Skin of body (tissue), 2 donors: ENCODE measurements around the gene NUDT4. TPM values are rescaled to one million over a fixed set of nuclear protein-coding genes. Genes with fewer than 3 reads are reported as not detected.

ENCODE experiments used
- DNase-seq: peaks from one replicate; lab custom pipeline; 2025; lab: John Stamatoyannopoulos, UW
- total RNA-seq: library from RNA; depleted of rRNA; stranded (reverse); fragments of >200 nt; gene quantifications from one replicate; pipeline ENCODE4 v1.2.3, GENCODE V29; 2014

Gene NUDT4
- 54.1 TPM for total RNA-seq

DNA sequence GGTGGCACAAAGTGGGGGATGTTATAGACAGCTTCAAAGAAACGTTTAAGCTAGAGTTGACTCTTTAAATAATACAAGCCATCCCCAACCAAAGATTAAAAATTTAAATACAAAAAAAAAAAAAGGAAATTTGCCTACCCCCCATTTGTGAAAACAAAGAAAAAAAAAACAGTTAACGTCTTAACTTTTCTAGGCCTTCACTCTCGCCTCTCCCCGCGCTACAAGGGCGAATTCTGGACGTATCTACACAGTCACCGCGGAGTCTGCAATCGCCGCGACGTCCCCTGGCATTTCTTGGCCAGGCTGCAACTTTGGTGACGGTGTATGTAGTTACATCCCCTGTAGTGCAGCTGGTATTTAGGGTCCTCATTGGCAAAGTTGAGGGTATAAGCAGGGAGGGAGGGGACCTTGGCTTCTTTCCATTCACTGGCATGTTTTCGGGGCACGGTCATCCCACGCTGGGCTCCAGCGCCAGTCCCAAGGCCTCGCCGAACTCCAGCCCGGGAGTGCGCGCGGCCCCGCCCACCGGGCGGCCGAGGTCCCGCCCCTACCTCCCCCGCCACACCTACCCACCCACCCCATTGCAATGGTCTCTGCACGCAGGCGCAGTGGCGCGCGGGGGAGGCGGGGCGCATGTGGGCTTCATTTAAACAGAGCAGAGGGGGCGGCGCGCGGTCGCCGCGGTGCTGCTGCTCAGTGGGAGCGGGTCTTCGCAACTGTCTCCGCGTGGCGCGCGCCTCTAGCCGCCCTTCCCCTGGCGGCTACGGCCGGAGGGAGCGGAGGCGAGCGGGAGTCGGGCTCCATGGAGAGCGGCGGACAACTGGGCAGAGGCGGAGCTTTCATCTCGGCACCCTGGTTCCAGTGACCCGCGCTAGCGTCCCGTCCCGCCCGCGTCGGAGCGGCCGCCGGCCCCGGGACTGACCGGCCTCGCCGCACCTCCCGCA is at the start of gene NUDT4:
NUDT4 (plus strand) TSS at position 674 of the 944 bp plus-strand sequence. CDS start 398 bp downstream, outside the sequence.
- peak; percentile 93 for DNase-seq

DNA sequence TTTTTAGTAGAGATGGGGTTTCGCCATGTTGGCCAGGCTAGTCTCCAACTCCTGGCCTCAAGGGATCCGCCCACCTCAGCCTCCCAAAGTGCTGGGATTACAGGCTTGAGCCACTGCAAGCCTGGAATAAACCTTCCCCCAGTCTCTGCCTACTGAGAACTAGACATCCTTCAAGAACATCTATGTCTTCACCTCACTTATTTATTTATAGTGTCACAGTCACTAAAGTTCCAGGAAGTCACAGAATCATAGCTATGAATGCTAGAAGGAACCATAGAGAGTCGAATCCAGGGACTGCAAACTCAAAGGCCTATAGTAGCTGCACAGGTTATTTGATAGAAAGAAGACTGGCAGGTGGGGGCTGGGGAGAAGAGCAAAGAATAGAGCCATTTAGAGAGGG is 44.7 kb upstream of the NUDT4 start:
- DNase-seq = no peak

DNA sequence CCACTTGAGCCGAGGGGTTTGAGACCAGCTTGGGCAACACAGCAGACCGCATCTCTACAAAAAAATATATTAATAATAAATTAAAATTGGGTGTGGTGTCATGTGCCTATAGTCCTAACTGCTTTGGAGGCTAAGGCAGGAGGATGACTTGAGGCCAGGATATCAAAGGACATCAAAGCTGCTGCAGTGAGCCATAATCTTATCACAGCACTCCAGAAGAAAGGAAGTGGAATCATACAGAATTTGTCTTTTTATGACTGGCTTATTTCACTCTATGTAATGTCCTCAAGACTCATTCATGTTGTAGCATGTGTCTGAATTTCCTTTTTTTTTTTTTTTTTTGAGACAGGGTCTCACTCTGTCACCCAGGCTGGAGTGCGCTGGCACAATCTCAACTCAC is 43.9 kb upstream of the NUDT4 start:
- DNase-seq = no peak

DNA sequence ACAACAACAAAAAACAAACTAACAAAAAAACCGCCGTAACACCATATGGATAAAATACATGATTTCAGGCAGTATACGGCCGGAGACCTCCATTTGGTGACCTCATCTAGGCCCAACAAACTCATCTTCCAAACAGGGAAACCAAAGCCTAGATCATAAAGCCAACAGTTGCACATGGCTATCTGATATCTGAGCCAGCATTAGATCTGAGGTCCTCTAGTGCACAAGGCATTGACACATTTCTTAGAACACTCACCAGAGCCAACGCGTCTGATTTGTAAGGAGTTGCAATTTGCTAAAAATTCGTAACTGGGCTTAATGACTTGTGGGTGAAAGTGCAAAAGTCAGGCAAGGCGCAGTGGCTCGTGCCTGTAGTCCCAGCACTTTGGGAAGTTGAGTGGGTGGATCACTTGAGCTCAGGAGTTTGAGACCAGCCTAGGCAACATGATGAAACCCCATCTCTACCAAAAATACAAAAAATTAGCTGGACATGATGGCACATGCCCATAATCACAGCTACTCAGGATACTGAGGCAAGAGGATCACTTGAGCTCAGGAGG is 42.0 kb upstream of the NUDT4 start:
- no peak for DNase-seq

DNA sequence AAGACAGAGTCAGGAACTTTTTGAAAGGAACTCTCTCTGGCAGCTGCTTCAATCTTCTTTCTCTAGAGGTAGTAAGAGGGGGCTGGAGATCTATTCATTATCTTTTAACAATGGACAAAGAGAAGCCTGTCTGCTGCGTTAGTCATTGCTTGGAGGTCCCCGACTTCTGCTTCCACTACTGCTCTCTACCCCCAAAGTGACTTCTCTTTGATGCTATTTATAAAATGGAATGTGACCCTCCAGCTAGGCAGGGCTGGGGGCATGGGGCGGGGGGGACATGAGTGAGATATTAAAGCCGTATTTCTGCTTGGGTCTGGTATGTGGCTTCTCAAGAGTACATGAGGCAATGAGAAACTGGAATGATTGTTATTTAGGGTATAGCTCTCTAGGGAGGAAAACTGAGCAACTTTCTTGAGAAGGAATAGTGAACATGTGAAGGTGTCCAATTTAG is 41.4 kb upstream of the NUDT4 start:
- peak; percentile 42 for DNase-seq

DNA sequence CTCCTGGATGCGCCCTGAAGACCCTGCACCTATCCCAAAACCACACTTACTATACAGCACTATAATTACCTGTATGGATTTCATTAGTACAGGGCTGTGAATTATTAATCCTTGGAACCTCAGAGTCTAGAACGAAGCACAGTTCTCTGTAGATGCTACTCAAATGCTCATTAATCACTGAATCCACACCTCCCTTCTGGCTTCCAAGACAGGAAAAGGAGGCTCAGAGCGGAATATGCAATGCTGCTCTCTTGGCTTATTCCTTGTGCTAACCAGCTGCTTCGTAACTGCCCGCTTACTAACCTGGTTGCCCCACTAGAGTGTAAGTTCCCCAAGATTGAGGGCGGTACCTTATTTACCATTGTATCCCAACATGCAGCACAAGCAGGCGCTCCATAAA is 39.1 kb upstream of the NUDT4 start:
- DNase-seq = no peak

DNA sequence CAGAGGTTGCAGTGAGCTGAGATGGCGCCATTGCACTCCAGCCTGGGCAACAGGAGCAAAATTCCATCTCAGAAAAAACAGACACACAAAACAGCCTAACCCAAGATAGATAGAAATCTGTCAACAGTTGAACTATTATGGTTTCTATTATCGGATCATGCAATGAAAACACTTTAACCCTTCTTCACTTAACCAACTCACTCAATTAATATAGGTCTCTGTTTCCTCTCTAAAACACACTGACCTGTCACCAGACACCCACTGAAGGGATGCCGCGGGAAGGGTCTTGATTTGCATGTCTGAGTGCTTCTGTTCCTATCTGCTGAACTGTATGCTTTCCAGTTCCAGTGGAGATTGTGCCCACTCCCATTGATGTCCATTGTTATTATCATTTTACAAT is 38.0 kb upstream of the NUDT4 start:
- no peak for DNase-seq

DNA sequence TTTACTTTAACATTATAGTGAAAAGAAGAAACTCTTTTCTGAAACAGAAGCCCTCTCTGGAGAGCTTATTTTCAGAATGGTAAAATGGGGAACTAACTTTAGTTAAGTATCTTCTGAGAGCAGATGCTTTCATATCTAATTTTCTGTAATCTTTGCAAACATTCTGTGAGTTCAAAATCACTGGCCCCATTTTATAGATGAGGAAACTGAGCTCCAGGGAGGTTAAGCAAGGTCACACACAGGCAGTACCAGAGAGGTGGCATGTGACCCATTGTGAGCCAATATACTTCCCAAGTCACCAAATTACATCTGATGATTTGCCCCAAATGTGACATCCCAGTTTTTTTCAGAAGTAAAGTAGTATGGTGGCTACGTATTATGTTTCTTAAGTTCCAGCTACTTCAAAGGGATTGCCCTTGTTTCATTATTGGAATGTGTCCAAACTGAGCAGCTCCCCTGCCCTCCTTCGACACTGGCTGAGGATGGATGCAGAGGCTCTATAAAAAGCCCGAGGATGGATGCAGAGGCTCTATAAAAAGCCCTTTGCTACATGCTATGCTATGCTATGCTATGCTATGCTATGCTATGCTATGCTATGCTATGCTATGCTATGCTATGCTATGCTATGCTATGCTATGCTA is 36.2 kb upstream of the NUDT4 start:
- no peak for DNase-seq

DNA sequence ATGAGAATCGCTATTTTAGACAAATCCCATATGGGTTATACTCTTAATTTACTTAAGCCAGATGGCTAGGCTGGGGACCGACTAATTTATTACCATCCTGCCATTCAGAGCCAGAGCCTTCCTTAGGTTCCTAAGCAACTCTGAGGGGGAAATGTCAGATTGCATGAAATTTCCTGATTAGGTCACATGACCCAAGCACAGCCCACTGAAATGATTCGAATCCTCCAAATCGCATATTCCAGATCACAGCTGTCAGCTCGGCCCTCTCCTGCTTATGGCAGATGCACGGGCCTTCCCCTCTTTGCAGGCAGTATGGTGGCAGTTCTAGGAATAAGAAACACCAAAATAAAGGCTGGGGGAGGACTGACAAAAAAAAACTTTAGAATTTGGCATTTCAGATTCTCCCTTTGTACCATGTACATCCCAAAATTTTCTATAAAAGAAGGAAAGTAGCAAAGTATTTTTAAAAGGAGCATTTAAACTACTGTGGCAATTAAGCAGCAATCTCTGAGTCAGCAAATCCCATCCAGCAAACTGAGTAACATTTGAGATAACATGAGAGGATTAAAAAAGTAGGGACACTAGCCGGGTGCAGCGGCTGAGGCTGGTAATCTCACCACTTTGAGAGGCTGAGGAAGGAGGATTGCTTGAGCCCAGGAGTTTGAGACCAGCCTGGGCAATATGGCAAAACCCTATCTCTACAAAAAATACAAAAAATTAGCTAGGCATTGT is 30.5 kb upstream of the NUDT4 start:
- no peak for DNase-seq

DNA sequence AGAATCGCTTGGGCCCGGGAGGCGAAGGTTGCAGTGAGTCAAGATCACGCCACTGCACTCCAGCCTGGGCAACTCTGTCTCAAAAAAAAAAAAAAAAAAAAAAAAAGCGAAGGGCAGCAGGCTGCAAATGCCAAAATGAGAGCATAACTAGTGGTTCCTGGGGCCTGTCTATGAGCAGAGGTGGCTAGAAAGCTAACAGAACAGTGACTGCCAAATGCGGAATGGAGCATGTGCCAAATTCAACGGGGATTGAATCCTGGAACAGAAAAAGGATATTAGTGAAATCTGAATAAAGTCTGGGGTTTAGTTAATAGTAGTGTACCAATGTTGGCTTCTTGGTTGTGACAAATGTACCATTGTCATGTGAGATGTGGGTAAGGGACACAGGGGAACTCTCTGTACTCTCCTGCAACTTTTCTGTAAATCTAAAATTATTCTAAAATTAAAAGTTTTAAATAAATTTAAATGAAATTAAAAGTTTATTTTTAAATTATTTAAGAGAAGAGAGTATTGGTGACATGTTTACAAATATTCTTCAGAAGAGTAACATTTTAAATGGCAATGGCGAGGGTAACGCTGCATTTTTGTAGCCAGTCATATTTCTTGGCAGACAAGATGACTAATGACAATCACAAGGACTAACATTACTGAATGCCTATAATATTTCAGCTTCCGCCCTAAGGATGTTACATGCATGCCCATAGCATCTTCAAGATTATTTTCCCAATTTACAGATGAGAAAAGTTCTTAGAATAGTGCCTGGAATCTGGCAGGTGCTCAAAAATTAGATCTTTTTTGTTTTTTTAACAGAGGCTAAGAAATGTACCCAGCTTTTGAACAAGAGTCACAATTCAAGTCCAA is 28.9 kb upstream of the NUDT4 start:
- no peak for DNase-seq

DNA sequence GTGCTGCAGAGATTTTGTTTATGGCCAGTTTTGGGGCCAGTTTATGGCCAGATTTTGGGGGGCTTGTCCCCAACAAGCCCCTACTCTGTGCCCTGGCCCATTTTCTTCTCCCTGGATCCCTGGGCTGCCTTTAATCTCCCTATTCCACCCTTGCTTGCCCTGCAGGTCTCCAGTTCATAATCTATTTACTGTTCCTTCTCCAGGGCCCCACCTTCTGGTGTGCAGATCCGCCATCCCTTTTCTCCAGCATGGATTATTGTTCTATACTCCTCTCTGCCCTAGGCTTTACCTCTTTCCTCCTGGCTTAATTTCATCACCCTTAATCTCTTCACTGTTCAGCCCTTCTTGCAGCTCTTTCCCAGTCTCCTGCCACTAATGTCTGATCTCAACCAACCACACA is 26.0 kb upstream of the NUDT4 start:
- no peak for DNase-seq

DNA sequence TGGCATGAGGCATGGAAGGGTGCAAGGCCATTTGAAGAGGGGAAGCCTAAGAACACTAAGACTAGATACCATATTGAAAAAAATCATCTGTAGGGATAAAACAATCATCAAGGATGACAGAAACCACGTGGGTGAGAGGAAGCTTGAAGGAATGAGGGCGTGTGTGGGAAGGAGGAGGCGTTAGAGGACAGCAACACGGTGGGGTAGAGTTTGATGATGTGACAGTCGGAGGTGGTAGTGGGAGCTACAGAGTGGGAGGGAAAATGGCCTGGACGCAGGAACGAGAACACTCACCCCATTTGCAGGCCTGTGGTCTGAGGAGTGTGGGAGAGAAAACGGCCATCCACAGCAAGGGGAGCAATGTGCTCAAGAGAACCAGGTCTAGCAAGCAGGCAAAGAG is 25.4 kb upstream of the NUDT4 start:
- DNase-seq = no peak

DNA sequence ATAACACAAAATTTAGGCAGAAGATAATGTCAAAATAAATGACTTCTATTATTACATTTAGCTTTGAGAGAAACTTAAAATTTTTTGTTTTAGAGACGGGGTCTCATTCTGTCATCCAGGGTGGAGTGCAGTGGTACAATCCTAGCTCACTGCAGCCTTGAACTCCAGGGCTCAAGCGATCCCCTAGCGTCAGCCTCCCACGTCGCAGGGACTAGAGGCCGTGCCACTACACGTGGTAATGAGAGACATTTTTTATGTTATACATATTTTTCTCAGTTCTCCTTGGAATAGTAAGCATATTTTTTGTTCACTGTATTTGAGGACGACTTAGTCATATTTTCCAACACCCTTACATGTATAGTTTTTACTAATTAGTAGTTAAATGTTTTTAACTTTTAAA is 21.5 kb upstream of the NUDT4 start:
- no peak for DNase-seq

DNA sequence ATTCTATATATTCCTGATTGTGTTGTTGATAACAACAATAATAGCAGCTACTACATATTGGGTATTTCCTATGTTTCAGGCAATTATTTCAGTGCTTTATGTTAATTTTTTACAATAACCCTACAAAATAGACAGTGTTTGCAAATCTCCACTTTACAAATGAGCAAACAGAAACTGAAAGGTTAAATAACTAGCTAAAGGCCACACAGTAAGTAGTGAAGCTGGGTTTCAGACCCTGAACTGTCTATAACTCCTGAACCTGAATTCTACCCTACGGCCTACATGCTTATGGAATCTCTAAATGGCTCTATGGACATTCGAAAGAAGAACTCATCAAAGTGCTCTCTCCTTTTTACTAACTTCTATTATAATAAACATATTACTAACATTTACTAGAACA is 19.7 kb upstream of the NUDT4 start:
- DNase-seq = no peak

DNA sequence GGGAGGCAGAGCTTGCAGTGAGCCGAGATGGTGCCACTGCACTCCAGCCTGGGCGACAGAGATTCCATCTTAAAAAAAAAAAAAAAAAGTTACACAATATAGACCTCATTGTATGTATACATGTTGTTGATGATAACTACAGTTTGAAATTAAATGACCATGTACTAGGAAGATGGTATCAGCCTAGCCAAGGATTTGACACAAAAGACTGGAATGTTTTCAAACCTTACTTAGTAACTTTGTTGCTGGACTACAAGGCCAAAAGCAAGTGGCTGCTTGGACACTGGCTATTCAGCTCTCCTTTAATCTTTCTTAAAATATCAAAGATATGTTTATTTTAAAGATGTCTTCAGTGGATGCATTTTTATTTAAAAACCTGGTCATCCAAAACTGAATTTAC is 18.9 kb upstream of the NUDT4 start:
- no peak for DNase-seq

DNA sequence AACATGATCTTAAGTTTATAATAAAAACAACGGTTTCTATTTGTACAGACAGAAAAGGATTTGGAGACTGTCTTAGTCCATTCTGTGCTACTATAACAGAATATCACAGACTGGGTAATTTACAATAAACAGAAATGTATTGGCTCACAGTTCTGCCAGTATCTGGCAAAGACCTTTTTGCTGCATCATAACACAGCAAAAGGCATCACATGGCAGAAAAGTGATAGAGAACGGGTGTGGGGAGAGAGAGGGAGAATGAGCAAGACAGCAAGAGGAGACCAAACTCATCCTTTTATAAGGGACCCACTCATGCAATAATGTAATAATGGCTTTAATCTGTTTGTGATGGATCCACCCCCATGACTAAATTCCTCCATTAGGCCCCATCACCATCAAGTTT is 17.0 kb upstream of the NUDT4 start:
- no peak for DNase-seq

DNA sequence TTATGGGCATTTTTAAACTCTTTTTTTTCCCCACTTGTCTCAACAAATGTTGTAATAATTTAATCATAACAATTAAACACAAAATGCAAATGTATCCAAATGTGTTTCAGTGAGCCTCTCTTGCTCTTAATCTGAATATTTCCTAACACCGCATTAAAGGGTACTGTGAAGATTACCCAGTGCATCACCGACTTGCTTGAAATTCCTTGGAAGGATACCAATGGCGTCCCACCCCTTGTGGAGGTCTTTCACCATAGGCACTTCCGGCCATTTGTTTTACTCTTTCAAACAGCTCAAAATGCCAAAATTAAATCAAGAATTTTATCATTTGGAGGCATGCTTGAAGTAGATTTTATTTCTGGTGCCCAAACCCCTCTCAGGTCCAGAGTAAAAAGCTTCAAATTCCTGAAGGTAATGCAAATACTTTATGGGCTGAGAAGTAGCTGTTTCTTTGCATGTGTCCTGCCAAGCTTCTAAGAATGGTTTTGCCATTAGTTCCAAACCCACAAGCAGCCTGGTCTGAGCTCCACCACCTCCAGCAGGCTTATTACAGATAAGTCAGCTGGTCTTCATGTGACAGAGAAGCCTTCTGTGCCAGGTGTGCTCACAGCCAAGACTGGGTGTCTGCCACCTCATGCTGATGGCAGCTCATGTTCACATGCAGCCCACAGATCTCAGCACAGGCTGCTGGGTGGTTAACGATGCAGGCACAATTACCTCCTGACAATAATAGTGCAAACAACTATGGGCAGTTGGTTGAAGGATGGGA is 16.4 kb upstream of the NUDT4 start:
- no peak for DNase-seq

DNA sequence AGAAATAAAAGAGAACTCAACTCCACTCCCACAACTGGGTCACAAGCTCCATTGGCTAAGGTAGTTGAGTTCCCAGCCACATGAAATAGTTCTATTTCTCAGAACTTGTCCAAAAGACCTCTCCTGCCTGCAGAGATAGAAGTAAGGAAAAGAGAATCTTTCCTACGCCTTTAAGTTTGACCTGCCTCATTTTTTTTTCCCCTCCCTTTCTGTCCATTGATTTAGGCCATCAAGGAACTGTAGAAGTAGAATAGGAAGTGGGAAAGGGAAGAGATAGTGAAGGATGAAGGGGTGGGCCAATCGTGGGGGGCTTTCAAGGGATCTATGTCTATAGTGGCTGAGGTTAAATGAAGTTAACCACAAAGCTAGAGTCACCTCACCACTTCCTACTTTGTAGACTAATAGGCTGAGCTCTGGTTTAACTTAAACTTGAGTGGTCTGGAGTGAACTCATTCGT is 13.9 kb upstream of the NUDT4 start:
- no peak for DNase-seq

DNA sequence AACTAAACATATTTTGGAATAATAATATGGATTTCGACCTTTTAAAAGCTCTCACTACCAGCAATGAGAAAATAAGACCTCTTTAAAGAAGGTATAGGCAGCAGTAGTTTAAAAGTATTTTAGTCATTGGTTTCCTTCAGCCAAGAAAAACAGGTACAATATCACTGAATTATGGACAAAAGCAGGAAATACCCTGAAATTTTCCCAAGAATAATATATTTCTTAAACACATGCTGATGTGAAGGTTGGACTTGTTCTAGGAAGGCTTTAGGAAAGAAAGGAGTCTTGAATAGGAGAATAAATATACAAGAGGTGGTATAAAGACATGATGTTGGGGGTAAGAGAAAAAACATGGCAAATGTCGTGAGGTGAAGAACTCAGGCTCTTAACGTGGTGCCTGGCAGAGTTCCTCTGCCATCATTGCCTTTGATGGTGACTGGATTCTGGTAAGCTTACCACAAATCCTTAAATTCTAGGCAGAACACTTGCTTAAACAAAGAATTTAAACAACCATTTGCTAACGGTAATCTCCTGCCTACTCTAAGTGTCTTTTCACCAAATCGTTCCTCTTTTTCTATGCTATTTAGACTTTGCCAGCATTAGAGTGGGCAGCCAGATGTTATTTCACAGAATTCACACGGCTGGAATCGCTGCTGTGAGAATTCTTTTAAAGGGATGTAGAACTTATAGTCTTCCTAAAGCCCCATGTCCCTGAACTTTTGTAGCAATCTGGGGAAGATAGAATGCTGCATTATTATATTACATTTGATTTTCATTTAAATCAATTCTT is 11.9 kb upstream of the NUDT4 start:
- no peak for DNase-seq
